ENCODE measurements around the gene CLEC4F.

Gene CLEC4F

DNA sequence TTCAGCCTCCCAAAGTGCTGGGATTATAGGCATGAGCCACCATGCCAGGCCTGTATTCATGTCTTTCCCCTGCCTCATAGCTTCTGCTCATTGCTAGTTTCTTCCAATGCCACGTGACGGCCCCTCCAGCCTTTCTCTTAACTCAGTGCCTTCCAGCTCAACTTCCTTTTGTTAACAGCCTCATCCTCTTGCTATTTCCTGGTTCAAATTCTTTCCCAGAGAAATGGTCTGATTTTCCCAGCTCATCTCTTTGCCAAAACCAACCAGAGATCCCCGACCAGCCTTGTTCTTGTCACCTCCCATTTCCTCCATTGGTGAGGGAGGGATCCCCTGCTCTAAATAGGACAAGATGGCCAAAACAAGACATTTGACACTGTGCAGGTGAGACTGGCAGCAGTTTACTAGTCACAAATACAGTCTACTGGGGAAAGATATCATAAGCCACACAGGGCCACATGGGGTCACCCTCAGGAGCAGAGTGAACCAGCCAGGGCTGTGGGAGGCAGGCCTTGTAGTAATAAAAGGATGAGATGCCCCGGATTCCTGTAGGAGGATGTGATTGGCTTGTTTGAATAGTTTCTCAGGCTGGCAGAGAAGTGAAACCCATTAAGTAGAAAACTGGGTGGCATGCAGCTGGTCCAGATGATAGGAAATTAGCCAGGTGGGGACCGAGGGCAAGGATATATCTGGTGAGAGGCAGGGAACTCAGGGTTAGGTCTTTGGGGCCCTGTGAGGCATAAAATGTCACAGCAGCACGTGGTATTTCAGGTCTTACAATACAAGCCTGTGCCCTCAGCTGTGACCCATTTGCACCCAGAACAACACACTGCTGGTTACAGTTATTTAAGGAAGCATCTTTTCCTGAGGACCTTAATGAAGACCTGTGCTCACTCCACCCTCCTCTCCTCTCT lies 8.8 kb upstream of the CLEC4F start:
- no peak for TF ChIP-seq CTCF (IDR thresholded peaks at IDR 0.05; ENCODE audit: control insufficient read depth, insufficient read depth, low read depth, low read length, missing control alignments)
- no peak for DNase-seq (ENCODE audit: low read depth)
- H3K4me3 ChIP-seq (ENCODE audit: control insufficient read depth, low read depth, low read length), result no peak overlapping the region

GRCh38 chr2:70828115-70828514 lies 7.7 kb upstream of the CLEC4F start:
- no peak for TF ChIP-seq CTCF (IDR thresholded peaks at IDR 0.05; ENCODE audit: control insufficient read depth, insufficient read depth, low read depth, low read length, missing control alignments)
- no peak overlapping the region for H3K4me3 ChIP-seq (ENCODE audit: control insufficient read depth, low read depth, low read length)
- DNase-seq (ENCODE audit: low read depth), result no peak

DNA sequence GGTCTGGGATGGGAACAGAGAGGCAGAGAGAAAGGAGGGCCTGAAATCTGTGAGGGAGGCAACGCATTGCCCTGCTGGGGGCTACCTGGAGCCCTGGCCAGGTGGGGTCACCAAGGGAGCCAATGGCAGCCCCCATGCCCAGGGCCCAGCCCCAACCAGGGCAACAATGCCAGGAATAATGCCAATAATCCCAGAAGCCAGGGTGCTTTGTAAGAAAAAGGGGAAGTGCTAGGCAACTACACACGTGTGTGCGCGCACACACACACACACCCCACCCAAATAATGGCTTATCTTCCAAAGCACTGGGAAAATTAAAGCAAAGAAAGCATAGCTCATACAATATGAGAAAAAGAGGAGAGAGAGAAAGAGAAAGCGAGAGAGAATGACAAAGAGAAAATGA lies 7.0 kb upstream of the CLEC4F start:
- no peak for DNase-seq (ENCODE audit: low read depth)
- no peak overlapping the region for H3K4me3 ChIP-seq (ENCODE audit: control insufficient read depth, low read depth, low read length)

GRCh38 chr2:70826696-70827350 lies 6.4 kb upstream of the CLEC4F start:
- TF ChIP-seq CTCF (IDR thresholded peaks at IDR 0.05; ENCODE audit: control insufficient read depth, insufficient read depth, low read depth, low read length, missing control alignments), result no peak
- DNase-seq (ENCODE audit: low read depth), result no peak

More for the DNA sequence above, 7.0 kb upstream of the CLEC4F start:
- TF ChIP-seq CTCF (IDR thresholded peaks at IDR 0.05; ENCODE audit: control insufficient read depth, insufficient read depth, low read depth, low read length, missing control alignments), result no peak

DNA sequence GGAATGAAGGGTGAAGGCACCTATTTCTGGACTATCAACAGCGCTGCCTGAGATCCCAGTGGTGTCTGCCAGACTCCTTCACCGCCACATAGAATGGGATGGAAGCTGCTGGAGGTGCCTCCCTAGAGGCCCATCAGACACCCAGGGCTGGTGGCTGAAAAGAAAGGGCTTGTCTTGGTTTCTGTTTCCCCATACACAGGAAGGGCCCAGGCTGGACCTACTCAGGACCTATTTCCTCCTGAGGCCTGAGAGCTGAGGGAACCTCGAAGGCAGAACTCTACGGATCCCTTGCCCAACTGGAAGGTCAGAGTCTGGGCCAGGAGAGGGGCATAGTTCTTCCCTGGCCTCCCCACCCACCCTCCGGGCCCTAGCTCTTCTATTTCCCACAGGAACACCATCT lies 2.9 kb upstream of the CLEC4F start:
- H3K4me3 ChIP-seq (ENCODE audit: control insufficient read depth, low read depth, low read length), result no peak overlapping the region
- no peak for TF ChIP-seq CTCF (IDR thresholded peaks at IDR 0.05; ENCODE audit: control insufficient read depth, insufficient read depth, low read depth, low read length, missing control alignments)
- no peak for DNase-seq (ENCODE audit: low read depth)

More at GRCh38 chr2:70826696-70827350, 6.4 kb upstream of the CLEC4F start:
- no peak overlapping the region for H3K4me3 ChIP-seq (ENCODE audit: control insufficient read depth, low read depth, low read length)

DNA sequence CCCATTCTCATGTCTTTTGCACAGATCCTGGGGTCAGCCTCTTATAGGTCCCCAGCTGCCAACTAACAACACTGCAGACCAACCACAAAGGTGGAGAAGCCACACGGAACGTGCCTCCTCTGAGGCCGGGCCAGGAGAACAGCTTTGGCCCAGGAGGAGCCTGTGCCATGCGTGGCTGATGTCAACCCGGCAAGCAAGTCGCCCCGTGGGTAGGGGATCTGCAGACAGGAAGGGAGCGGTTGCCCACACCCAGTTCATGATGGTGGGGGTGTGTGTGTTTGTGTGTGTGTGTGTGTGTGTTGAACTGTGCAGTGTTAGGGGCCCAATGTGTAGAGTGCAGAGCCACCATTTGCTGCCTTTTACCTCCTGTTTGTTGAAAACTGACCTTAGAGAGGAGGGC lies 2.4 kb upstream of the CLEC4F start:
- no peak for DNase-seq (ENCODE audit: low read depth)
- no peak for TF ChIP-seq CTCF (IDR thresholded peaks at IDR 0.05; ENCODE audit: control insufficient read depth, insufficient read depth, low read depth, low read length, missing control alignments)

More for the DNA sequence above, 2.4 kb upstream of the CLEC4F start:
- no peak overlapping the region for H3K4me3 ChIP-seq (ENCODE audit: control insufficient read depth, low read depth, low read length)

All from AG09309 (cell line).